ENCODE data around the gene LACTBL1. TPM values are rescaled to one million over a fixed set of nuclear protein-coding genes. Genes with fewer than 3 reads are reported as not detected.
"Not testable (repeated sequence)": the region's sequence is repeated elsewhere in the genome, so short reads cannot be mapped to it uniquely, and the experiment has no call there.

The LACTBL1 gene
- total RNA-seq, 1 donor from 2014 or later: not detected

DNA sequence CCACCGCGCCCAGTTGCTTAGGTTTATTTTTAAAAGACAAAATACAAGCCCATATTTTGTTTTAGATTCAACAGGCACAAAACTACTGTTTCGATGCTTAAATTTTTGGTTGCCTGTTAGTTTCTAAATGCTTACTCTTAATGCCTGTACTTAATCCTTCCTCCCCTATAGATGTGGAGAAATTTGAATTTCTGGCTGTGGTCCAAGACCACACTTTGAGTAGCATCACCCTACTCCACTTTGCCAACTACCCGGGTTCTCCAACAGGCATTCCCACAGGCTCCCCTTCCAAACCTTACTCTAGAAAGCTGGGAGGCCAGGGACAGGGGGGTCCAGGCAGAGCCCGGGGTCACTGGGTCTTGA, 20.0 kb downstream of the LACTBL1 start:
- no peak for DNase-seq
- CTCF ChIA-PET: no interaction called here

DNA sequence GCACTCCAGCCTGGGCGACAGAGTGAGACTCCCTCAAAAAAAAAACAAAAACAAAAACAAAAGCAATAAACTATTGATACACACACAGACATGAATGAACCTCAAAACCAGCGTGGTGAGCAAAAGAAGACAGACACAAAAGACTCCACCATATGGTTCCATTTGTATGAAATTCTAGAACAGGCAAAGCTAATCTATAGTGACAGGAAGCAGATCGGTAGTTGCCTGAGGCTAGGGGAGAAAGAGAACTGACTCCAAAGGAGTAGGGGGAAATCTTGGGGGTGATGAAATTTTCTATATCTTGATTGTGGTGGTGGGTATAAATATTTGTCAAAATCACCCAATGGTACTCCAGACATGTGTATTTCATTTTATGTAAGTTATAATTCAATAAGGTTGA, 20.9 kb downstream of the LACTBL1 start:
- ATAC-seq (ENCODE audit: low read depth): no peak
- ChIA-PET POLR2A (interaction anchor here (0.7 kb wide), 1 partner anchor 1024 kb away, joined by 3 read pairs; no protein-coding TSS in a partner anchor), CTCF (no interaction called here)
- DNase-seq: no peak
- Mint-ChIP-seq H3K27ac (no peak overlapping the region), H3K9me3 (no peaks in the 10 kb centered on the region), H3K4me3 (no peak overlapping the region), H3K36me3 (ENCODE audit: low read depth) (no peaks in the 10 kb centered on the region), H3K4me1 (no peaks in the 10 kb centered on the region), H3K27me3 (peaks cover 29% of the 10 kb centered on the region)
- intact Hi-C loops (cut with micrococcal nuclease): no loop called here
- TF ChIP-seq, protein P1, sequence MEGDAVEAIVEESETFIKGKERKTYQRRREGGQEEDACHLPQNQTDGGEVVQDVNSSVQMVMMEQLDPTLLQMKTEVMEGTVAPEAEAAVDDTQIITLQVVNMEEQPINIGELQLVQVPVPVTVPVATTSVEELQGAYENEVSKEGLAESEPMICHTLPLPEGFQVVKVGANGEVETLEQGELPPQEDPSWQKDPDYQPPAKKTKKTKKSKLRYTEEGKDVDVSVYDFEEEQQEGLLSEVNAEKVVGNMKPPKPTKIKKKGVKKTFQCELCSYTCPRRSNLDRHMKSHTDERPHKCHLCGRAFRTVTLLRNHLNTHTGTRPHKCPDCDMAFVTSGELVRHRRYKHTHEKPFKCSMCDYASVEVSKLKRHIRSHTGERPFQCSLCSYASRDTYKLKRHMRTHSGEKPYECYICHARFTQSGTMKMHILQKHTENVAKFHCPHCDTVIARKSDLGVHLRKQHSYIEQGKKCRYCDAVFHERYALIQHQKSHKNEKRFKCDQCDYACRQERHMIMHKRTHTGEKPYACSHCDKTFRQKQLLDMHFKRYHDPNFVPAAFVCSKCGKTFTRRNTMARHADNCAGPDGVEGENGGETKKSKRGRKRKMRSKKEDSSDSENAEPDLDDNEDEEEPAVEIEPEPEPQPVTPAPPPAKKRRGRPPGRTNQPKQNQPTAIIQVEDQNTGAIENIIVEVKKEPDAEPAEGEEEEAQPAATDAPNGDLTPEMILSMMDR (IDR thresholded peaks at IDR 0.05): no peak

More for the DNA sequence above, 20.0 kb downstream of the LACTBL1 start:
- Mint-ChIP-seq H3K36me3 (ENCODE audit: low read depth) (no peaks in the 10 kb centered on the region), H3K27me3 (peaks cover 33% of the 10 kb centered on the region), H3K4me3 (no peak overlapping the region), H3K9me3 (no peaks in the 10 kb centered on the region), H3K27ac (no peak overlapping the region), H3K4me1 (no peaks in the 10 kb centered on the region)
- no peak for ATAC-seq (ENCODE audit: low read depth)
- intact Hi-C loops (cut with micrococcal nuclease): no loop called here
- TF ChIP-seq, protein P1 (IDR thresholded peaks at IDR 0.05): no peak
- POLR2A ChIA-PET: no interaction called here

DNA sequence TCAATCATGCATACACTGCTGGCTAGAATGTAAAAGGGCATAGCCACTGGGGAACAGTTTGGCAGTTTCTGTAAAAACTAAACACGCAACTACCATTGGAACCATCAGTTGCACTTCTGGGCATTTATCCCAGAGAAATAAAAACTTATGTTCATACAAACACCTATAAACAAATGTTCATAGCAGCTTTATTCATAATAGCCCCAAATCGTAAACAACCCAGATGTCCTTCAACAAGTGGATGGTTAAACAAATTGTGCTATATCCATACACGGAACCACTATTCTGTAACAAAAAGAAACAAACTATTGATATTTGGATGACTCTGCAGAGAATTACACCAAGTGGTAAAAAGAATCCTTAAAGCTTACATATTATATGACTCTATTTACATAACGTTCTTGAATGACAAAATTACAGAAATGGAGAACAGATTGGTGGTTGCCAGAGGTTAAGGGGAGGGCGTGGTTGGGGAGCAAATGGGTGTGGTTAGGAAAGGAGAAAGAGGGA, 22.8 kb downstream of the LACTBL1 start:
- intact Hi-C loops (cut with micrococcal nuclease): no loop called here
- ATAC-seq (ENCODE audit: low read depth): no peak
- H3K9me3 Mint-ChIP-seq: no peaks in the 10 kb centered on the region
- no peaks in the 10 kb centered on the region for H3K36me3 Mint-ChIP-seq (ENCODE audit: low read depth)
- POLR2A ChIA-PET: no interaction called here
- H3K27me3 Mint-ChIP-seq: peaks cover 27% of the 10 kb centered on the region
- H3K4me3 Mint-ChIP-seq: no peak overlapping the region
- CTCF ChIA-PET: no interaction called here
- DNase-seq: no peak
- TF ChIP-seq, protein P1 (IDR thresholded peaks at IDR 0.05): no peak
- H3K27ac Mint-ChIP-seq: no peak overlapping the region
- H3K4me1 Mint-ChIP-seq: no peaks in the 10 kb centered on the region

DNA sequence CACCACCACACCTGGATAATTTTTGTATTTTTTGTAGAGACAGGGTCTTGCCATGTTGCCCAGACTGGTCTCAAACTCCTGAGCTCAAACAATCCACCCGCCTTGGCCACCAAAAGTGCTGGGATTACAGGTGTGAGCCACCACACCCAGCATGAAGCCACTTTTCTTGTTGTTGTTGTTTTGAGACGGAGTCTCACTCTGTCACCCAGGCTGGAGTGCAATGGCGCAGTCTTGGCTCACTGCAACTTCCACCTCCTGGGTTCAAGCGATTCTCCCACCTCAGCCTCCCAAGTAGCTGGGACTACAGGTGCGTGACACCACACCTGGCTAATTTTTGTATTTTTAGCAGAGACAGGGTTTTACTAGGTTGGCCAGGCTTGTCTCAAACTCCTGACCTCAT, 27.5 kb downstream of the LACTBL1 start:
- POLR2A ChIA-PET; H3K36me3 Mint-ChIP-seq (ENCODE audit: low read depth); CTCF ChIA-PET; H3K27ac Mint-ChIP-seq; ATAC-seq (ENCODE audit: low read depth); H3K4me3 Mint-ChIP-seq; intact Hi-C loops (cut with micrococcal nuclease); H3K4me1 Mint-ChIP-seq; DNase-seq: not testable (repeated sequence)
- Mint-ChIP-seq H3K9me3 (peaks cover 16% of the 10 kb centered on the region), H3K27me3 (peaks cover 25% of the 10 kb centered on the region)

DNA sequence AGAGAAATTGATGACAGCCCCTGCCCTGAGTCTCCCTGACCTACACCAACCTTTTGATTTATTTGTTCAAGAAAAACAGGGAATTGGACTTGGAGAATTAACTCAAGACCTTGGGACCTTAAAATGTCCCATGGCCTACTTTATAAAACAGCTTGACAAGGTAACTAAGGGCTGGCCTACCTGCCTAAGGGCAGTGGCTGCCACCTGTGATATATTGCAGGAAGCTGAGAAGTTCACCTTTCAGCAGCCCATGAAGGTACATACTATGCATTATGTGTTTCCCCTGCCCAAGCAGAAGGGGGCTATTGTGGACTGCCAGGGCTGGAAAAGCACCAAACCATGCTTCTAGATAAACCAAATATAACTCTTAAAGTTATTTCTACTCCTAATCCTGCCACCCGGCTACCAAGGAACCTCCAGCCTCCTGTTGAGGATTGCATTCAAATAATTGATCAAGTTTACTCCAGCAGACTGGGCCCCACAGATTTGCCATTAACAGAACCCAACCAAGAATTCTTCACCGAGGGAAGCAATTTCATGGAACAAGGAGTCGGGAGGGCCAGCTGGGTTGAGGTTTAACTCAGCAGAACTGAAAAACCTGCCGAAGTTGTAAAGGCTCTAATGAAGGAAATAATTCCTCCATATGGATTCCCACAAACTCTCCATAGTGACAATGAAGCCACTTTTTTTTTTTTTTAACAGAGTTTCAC, 28.2 kb downstream of the LACTBL1 start:
- TF ChIP-seq, protein P1 (IDR thresholded peaks at IDR 0.05): no peak
- Mint-ChIP-seq H3K9me3 (peaks cover 19% of the 10 kb centered on the region), H3K27me3 (peaks cover 25% of the 10 kb centered on the region), H3K4me1 (no peaks in the 10 kb centered on the region), H3K27ac (no peak overlapping the region), H3K36me3 (ENCODE audit: low read depth) (peaks cover 3% of the 10 kb centered on the region), H3K4me3 (no peak overlapping the region)
- POLR2A ChIA-PET: no interaction called here
- CTCF ChIA-PET: no interaction called here
- ATAC-seq (ENCODE audit: low read depth): no peak
- intact Hi-C loops (cut with micrococcal nuclease): no loop called here
- no peak for DNase-seq

All from activated B cell treated with CpG ODN at 0.5 μM for 24 hours (primary cell).